Measurements from ENCODE around the gene ANKRD39. TPM values are rescaled to one million over a fixed set of nuclear protein-coding genes. Genes with fewer than 3 reads are reported as not detected.

ANKRD39 gene
- total RNA-seq, 1 experiment from 2014 or later = 24.4 TPM

DNA sequence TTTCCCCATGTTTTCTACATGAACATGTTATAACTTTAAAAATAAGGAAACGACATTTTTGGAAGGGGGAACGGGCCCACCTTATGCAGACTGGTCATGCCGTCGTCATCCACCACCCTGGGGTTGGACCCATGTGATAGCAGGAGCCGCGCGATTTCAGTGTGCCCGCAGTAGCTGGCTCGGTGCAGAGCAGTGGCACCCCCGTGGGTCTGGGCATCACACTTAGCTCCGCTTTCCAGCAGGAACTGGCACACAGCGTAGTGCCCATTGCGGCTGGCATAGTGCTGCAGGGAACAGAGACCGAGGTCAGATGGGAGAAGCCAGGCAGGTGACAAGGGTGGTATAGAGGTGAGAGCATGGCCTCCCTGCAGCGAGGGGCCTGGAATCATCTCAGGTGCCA is 4.5 kb downstream of the ANKRD39 start:
- Histone ChIP-seq H3K27me3 (ENCODE audit: control insufficient read depth, insufficient read depth, low read length) (no peaks in the 10 kb centered on the region), H3K4me3 (ENCODE audit: low read depth in 2 of 2, low read length in 2 of 2) (no peak overlapping the region), H3K9me3 (ENCODE audit: control insufficient read depth, insufficient read depth, low read depth, low read length) (no peaks in the 10 kb centered on the region), H3K27ac (ENCODE audit: low read length) (no peak overlapping the region), H3K4me1 (ENCODE audit: control insufficient read depth, insufficient read depth, low read length) (peaks cover 6% of the 10 kb centered on the region; the same call in 1 of the 2 replicates), H3K36me3 (ENCODE audit: control insufficient read depth, insufficient read depth, low read length) (peaks cover 2% of the 10 kb centered on the region; the same call in 1 of the 2 replicates)
- DNase-seq (ENCODE audit: low read depth, low spot score) = no peak
- TF ChIP-seq TCF7L2 (IDR thresholded peaks at IDR 0.05; ENCODE audit: low read depth, low read length) = no peak
- TF ChIP-seq, protein P1, sequence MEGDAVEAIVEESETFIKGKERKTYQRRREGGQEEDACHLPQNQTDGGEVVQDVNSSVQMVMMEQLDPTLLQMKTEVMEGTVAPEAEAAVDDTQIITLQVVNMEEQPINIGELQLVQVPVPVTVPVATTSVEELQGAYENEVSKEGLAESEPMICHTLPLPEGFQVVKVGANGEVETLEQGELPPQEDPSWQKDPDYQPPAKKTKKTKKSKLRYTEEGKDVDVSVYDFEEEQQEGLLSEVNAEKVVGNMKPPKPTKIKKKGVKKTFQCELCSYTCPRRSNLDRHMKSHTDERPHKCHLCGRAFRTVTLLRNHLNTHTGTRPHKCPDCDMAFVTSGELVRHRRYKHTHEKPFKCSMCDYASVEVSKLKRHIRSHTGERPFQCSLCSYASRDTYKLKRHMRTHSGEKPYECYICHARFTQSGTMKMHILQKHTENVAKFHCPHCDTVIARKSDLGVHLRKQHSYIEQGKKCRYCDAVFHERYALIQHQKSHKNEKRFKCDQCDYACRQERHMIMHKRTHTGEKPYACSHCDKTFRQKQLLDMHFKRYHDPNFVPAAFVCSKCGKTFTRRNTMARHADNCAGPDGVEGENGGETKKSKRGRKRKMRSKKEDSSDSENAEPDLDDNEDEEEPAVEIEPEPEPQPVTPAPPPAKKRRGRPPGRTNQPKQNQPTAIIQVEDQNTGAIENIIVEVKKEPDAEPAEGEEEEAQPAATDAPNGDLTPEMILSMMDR (IDR thresholded peaks at IDR 0.05) = no peak
- TF ChIP-seq, protein P2, sequence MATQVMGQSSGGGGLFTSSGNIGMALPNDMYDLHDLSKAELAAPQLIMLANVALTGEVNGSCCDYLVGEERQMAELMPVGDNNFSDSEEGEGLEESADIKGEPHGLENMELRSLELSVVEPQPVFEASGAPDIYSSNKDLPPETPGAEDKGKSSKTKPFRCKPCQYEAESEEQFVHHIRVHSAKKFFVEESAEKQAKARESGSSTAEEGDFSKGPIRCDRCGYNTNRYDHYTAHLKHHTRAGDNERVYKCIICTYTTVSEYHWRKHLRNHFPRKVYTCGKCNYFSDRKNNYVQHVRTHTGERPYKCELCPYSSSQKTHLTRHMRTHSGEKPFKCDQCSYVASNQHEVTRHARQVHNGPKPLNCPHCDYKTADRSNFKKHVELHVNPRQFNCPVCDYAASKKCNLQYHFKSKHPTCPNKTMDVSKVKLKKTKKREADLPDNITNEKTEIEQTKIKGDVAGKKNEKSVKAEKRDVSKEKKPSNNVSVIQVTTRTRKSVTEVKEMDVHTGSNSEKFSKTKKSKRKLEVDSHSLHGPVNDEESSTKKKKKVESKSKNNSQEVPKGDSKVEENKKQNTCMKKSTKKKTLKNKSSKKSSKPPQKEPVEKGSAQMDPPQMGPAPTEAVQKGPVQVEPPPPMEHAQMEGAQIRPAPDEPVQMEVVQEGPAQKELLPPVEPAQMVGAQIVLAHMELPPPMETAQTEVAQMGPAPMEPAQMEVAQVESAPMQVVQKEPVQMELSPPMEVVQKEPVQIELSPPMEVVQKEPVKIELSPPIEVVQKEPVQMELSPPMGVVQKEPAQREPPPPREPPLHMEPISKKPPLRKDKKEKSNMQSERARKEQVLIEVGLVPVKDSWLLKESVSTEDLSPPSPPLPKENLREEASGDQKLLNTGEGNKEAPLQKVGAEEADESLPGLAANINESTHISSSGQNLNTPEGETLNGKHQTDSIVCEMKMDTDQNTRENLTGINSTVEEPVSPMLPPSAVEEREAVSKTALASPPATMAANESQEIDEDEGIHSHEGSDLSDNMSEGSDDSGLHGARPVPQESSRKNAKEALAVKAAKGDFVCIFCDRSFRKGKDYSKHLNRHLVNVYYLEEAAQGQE (IDR thresholded peaks at IDR 0.05; ENCODE audit: insufficient read depth in 1 of 2, low read depth in 2 of 2, low read length in 1 of 2) = no peak
- TF ChIP-seq POLR2AphosphoS5 (IDR thresholded peaks at IDR 0.05; ENCODE audit: low read depth, low read length) = no peak
- no peak for TF ChIP-seq SIN3A (IDR thresholded peaks at IDR 0.05; ENCODE audit: borderline replicate concordance, insufficient read depth, low read depth, low read length)
- ATAC-seq = no peak
- BruUV-seq (replicated peaks) = no TSS peak
- in situ Hi-C loops (cut with HindIII; ENCODE audit: low pct_unique_long_range_greater_than_20kb, low sequenced_read_pairs) = no loop called here
- intact Hi-C loops (cut with micrococcal nuclease; ENCODE audit: unreplicated experiment) = no loop called here
- ChIA-PET CTCF (interaction anchor here (1.0 kb wide), 1 partner anchor 15 kb away, joined by 3 read pairs; no protein-coding TSS in a partner anchor), POLR2A (no interaction called here)

DNA sequence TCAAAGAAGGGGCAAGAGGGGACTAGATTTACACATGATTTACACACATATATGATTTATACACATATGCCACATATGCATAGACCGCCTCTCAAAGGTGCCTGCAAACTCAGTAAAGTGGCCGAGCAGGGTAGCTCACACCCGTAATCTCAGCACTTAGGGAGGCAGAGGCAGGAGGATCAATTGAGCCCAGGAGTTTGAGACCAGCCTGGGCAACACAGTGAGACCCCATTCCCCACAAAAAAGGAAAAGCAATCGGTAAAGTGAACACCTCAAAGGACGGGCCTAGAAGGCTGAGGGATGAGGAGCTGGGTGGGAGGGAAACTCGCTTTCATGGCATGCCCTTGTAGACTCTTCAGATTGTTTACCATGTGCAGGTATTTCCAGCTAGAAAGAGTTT is 5.1 kb downstream of the ANKRD39 start:
- CTCF ChIA-PET = interaction anchor here (0.6 to 1.0 kb wide), 2 partner anchors 16 to 258 kb away, joined by 3 to 5 read pairs; no protein-coding TSS in a partner anchor
- Histone ChIP-seq H3K9me3 (ENCODE audit: control insufficient read depth, insufficient read depth, low read depth, low read length) (no peaks in the 10 kb centered on the region), H3K27ac (ENCODE audit: low read length) (no peak overlapping the region), H3K4me3 (ENCODE audit: low read depth in 2 of 2, low read length in 2 of 2) (no peak overlapping the region), H3K4me1 (ENCODE audit: control insufficient read depth, insufficient read depth, low read length) (peaks cover 6% of the 10 kb centered on the region; the same call in 1 of the 2 replicates), H3K36me3 (ENCODE audit: control insufficient read depth, insufficient read depth, low read length) (peaks cover 2% of the 10 kb centered on the region; the same call in 1 of the 2 replicates), H3K27me3 (ENCODE audit: control insufficient read depth, insufficient read depth, low read length) (no peaks in the 10 kb centered on the region)
- in situ Hi-C loops (cut with HindIII; ENCODE audit: low pct_unique_long_range_greater_than_20kb, low sequenced_read_pairs) = no loop called here
- intact Hi-C loops (cut with micrococcal nuclease; ENCODE audit: unreplicated experiment) = no loop called here
- POLR2A ChIA-PET = no interaction called here
- TSS peak; percentile 11 for BruUV-seq (replicated peaks)
- DNase-seq (ENCODE audit: low read depth, low spot score) = no peak
- no peak for ATAC-seq
- TF ChIP-seq, protein P1 (IDR thresholded peaks at IDR 0.05) = no peak
- TF ChIP-seq SIN3A (IDR thresholded peaks at IDR 0.05; ENCODE audit: borderline replicate concordance, insufficient read depth, low read depth, low read length) = no peak
- TF ChIP-seq TCF7L2 (IDR thresholded peaks at IDR 0.05; ENCODE audit: low read depth, low read length) = no peak
- no peak for TF ChIP-seq POLR2AphosphoS5 (IDR thresholded peaks at IDR 0.05; ENCODE audit: low read depth, low read length)
- TF ChIP-seq, protein P2 (IDR thresholded peaks at IDR 0.05; ENCODE audit: insufficient read depth in 1 of 2, low read depth in 2 of 2, low read length in 1 of 2) = no peak
